Neuron (in vitro differentiated cells): ENCODE measurements around the gene PPP4C.
A peak's percentile ranks its signal among the peaks of the same experiment; 100 is the strongest.
"Not testable (repeated sequence)": the region's sequence is repeated elsewhere in the genome, so short reads cannot be mapped to it uniquely, and the experiment has no call there.

ENCODE experiments used
- H2AFZ ChIP-seq: one replicate; pipeline ENCODE4 v1.6.1; 2013; ENCODE audit warnings: low read depth, mild to moderate bottlenecking, inconsistent platforms, low read length, moderate library complexity
- H3K27me3 ChIP-seq: one replicate; pipeline ENCODE4 v1.6.1; 2013; ENCODE audit warnings: low read length; ENCODE audit not compliant: insufficient read depth
- H3K36me3 ChIP-seq: one replicate; pipeline ENCODE4 v1.6.1; 2013; ENCODE audit warnings: low read length; ENCODE audit not compliant: insufficient read depth
- H3K4me1 ChIP-seq: one replicate; pipeline ENCODE4 v1.6.1; 2013; ENCODE audit warnings: low read length; ENCODE audit not compliant: insufficient read depth
- H3K4me3 ChIP-seq: 2 replicates; pipeline ENCODE4 v1.5.1; 2013; ENCODE audit warnings: mild to moderate bottlenecking, low read length, moderate library complexity
- H3K9me3 ChIP-seq: one replicate; pipeline ENCODE4 v1.6.1; 2013; ENCODE audit warnings: low read length

PPP4C gene

DNA sequence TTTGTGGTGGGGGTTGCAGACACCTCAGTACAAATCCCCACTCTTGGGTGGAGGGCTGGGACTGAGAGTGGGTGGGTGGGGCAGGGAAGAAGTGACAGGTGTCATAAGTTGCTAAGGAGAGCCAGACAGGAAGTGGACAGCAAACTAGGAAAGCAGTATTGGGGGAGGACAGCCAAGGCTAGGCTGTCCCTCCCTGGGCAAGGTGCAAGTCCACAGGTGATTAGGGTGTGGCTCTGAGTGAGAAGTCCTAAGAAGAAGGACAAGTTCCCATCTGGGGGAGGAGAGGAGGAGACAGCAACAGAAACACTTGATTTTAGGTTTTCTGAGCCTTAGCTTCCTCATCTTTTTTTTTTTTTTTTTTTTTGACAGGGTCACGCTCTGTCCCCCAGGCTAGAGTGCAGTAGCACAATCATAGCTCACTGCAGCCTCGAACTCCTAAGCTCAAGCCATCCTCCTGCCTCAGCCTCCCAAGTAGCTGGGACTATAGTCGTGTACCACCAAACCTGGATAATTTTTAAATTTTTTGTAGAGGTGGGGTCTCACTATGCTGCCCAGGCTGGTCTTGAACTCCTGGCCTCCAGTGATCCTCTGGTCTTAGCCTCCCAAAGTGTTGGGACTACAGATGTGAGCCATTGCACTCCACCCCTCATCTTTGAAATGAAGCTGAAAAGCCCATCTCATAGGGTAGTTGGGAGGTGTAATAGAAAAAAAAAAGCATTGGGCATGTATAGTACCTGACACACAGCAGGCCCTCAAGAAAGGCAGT lies 44.7 kb downstream of the PPP4C start:
- Histone ChIP-seq H2AFZ (no peak overlapping the region), H3K27me3 (no peaks in the 10 kb centered on the region), H3K36me3 (peaks cover 16% of the 10 kb centered on the region), H3K4me3 (no peak overlapping the region), H3K9me3 (no peaks in the 10 kb centered on the region), H3K4me1 (peaks cover 7% of the 10 kb centered on the region)

DNA sequence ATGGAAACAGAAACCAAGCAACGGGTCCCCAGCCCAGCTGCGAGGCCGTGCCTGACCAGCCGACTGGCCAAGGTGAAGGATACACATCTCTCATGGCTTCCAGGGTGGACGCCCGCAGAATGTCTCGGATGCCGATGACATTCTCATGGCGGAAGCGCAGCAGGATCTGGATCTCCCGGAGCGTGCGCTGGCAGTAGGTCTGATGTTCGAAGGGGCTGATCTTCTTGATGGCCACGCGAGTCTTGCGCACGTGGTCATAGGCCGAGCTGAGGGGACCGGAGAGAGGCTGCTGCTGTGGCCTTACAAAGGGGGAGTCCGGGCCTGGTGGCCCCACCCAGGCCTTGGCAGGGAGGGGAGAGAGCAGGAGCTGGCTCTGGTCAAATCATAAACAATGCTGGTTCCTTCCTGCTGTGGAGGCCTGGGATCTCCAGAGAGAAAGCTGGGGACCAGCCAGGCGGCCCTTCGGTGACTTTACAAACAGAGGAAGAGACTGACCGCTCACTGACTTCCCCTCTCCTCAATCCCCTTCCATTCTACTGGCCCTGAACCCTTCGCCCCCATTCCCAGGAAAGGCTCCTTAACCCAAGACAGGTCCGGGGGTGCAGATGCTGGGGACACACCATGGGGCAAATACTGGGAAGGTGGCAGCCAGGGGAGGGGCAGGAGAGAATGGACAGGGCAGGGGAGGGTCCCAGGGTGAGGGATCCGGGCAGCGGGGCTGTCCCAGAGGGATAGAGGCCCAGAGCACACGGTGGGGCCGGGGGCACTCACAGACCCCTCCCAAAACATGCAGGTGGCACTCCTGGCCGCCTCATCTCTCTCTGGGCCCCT lies 46.2 kb downstream of the PPP4C start:
- Histone ChIP-seq H3K4me3 (peak overlapping the region; percentile 60), H2AFZ (no peak overlapping the region), H3K36me3 (peaks cover 10% of the 10 kb centered on the region), H3K27me3 (no peaks in the 10 kb centered on the region), H3K9me3 (no peaks in the 10 kb centered on the region), H3K4me1 (peaks cover 7% of the 10 kb centered on the region)

DNA sequence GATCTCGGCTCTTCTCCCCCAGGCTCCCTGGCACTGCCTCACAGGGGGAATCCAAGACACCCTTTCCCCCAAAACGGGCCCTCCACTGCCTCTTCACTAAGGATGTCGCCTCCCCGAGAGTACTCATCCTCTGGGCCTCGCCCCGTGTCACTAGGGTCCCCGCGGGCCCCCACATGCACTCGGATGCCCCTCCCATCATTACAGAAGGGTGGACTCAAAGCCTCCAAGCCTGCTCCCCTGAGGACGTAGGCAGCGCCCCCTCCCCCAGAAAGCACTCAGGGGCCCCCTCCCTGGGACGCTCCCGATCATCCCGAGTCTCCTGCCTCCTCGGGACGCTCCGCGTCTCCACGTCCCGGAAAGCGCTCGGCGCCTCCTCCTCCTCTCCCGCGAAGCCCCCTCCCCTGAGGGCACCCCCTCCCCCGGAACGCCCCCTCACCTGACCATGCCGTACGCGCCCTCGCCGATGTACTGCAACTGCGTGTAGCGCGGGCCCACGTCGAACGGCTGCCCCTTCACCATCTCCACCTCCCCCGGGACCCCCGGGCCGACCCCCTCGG lies 46.9 kb downstream of the PPP4C start:
- Histone ChIP-seq H3K36me3 (peaks cover 8% of the 10 kb centered on the region), H2AFZ (peak overlapping the region; percentile 95), H3K4me1 (peaks cover 7% of the 10 kb centered on the region), H3K9me3 (no peaks in the 10 kb centered on the region), H3K4me3 (peak overlapping the region; percentile 60), H3K27me3 (no peaks in the 10 kb centered on the region)

DNA sequence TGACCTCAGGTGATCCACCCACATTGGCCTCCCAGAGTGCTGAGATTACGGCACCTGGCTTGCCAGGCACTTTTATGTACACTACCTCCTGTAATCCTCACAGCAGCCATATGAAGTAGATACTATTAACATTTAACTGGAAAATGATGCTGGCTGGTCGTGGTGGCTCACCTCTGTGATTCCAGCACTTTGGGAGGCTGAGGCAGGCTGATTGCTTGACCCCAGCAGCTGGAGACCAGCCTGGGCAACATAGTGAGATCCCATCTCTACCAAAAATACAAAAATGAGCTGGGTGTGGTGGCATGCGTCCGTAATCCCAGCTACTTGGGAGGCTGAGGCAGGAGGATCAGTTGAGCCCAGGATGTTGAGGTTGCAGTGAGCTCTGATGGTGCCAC lies 49.2 kb downstream of the PPP4C start:
- H2AFZ ChIP-seq = no peak overlapping the region
- no peaks in the 10 kb centered on the region for H3K27me3 ChIP-seq
- no peaks in the 10 kb centered on the region for H3K9me3 ChIP-seq
- H3K36me3 ChIP-seq = no peaks in the 10 kb centered on the region
- H3K4me1 ChIP-seq = peaks cover 7% of the 10 kb centered on the region
- H3K4me3 ChIP-seq = no peak overlapping the region

DNA sequence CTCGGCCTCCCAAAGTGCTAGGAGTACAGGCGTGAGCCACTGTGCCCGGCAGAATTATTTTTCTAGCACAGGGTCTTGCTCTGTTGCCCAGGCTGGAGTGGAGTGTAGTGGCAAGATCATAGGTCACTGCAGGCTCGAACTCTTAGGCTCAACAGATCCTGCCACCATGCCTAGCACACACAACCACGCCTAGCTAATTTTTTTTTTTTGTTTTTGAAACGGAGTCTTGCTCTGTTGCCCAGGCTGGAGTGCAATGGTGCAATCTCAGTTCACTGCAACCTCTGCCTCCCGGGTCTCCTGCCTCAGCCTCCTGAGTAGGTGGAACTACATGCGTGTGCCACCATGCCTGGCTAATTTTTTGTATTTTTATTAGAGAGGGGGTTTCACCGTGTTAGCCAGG lies 49.9 kb downstream of the PPP4C start:
- not testable (repeated sequence) for H2AFZ ChIP-seq, H3K36me3 ChIP-seq, H3K27me3 ChIP-seq, H3K4me1 ChIP-seq, H3K4me3 ChIP-seq, H3K9me3 ChIP-seq

DNA sequence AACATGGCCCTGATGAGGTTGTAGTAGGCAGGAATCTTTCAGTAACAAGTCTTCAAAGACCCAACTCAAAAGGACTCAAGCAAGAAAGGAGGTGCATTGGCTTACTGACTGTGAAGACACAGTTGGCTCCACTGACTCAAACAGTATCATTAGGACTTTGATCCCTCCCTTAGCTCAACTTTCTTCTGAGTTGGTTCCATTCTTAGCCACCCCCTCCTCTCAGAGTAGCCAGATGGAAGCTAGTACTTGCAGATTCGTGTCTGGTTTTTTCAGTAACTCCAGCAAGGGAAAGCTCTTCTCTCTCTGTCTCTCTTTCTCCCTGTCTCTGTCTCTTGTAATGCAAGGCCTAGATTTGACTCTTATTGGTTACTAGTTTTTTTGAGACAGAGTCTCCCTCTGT lies 52.2 kb downstream of the PPP4C start:
- Histone ChIP-seq H3K4me1 (no peaks in the 10 kb centered on the region), H3K9me3 (no peaks in the 10 kb centered on the region), H3K36me3 (no peaks in the 10 kb centered on the region), H2AFZ (no peak overlapping the region), H3K4me3 (no peak overlapping the region), H3K27me3 (no peaks in the 10 kb centered on the region)

DNA sequence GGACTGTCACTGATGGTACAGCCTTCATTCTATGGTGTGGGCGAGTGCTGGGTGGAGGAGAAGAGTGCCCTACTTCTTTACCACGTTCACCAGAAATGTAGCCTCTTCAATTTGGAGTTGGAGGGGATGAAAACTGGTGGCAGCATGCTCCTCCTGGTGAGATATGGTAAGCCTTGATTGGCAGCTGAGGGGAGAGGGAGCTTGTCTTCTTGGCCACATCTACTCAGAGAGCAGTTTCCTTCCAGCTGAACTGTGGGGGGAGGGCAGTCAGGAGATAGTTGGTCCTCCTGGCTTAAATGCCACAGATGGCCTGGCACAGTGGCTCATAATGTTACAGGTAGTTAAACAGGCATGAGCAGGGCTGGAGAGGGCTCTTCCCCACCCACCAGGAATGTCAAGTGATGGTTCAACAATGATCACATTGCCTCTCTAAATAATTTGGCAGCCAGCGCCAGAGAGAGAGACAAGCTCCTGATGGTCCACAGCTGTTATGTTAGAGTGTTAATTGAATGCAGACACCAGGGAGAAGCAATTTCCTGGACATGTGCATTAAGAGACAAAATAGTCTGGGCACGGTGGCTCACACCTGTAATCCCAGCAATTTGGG lies 56.2 kb downstream of the PPP4C start:
- no peak overlapping the region for H3K4me3 ChIP-seq
- H3K27me3 ChIP-seq = no peaks in the 10 kb centered on the region
- no peaks in the 10 kb centered on the region for H3K36me3 ChIP-seq
- no peaks in the 10 kb centered on the region for H3K9me3 ChIP-seq
- no peak overlapping the region for H2AFZ ChIP-seq
- H3K4me1 ChIP-seq = no peaks in the 10 kb centered on the region

DNA sequence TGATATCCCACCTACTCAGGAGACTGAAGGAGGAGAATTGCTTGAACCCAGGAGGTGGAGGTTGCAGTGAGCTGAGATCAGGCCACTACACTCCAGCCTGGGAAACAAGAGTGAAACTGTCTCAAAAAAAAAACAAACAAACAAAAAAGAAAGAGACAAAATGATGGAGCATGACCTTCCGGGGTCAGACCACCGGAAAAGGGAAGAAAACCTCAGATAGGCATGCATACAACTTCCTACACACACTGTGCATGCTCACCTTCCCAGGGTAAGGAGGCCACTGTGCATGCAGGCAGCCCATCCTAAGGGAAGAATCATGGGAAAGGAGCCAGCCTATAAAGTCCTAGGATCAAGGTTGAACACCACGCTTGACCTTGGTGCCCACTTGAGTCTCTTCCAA lies 56.8 kb downstream of the PPP4C start:
- Histone ChIP-seq H3K27me3 (no peaks in the 10 kb centered on the region), H3K36me3 (no peaks in the 10 kb centered on the region), H2AFZ (no peak overlapping the region), H3K4me1 (no peaks in the 10 kb centered on the region), H3K9me3 (no peaks in the 10 kb centered on the region), H3K4me3 (no peak overlapping the region)
